ENCODE results near the gene TFAP2A. TPM values are rescaled to one million over a fixed set of nuclear protein-coding genes. Genes with fewer than 3 reads are reported as not detected.

The TFAP2A gene
- total RNA-seq, 1 experiment from 2014 or later, result 24.3 TPM

- H3K9me2 ChIP-seq (ENCODE audit: insufficient read depth), result no peaks in the 10 kb centered on the region
- H4K20me1 ChIP-seq (ENCODE audit: insufficient read depth), result no peaks in the 10 kb centered on the region
- no peak for TF ChIP-seq ZFX (IDR thresholded peaks at IDR 0.05)
- TF ChIP-seq POLR2AphosphoS5 (IDR thresholded peaks at IDR 0.05; ENCODE audit: low read depth, low read length), result no peak
- TF ChIP-seq ZBTB33 (IDR thresholded peaks at IDR 0.05; ENCODE audit: extremely low read depth, insufficient replicate concordance, low read length), result no peak
- TF ChIP-seq, protein P1, sequence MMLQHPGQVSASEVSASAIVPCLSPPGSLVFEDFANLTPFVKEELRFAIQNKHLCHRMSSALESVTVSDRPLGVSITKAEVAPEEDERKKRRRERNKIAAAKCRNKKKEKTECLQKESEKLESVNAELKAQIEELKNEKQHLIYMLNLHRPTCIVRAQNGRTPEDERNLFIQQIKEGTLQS (IDR thresholded peaks at IDR 0.05), result no peak
- TF ChIP-seq JUND (IDR thresholded peaks at IDR 0.05), result no peak
- TF ChIP-seq CBX3 (IDR thresholded peaks at IDR 0.05; ENCODE audit: low read depth), result no peak
- TF ChIP-seq EZH2phosphoT487 (IDR thresholded peaks at IDR 0.05; ENCODE audit: borderline replicate concordance), result no peak
- TF ChIP-seq CTCF (IDR thresholded peaks at IDR 0.05 in 2 of 3, conservative IDR thresholded peaks at IDR 0.05 in 1 of 3; ENCODE audit: borderline replicate concordance in 1 of 3, insufficient read depth in 1 of 3, low read depth in 2 of 3, low read length in 2 of 3), result no peak
- TF ChIP-seq SP1 (IDR thresholded peaks at IDR 0.05; ENCODE audit: low read depth), result no peak
- TF ChIP-seq RAD21 (IDR thresholded peaks at IDR 0.05; ENCODE audit: low read depth), result no peak
- no peak for TF ChIP-seq MAX (IDR thresholded peaks at IDR 0.05)
- no peak for TF ChIP-seq YY1 (IDR thresholded peaks at IDR 0.05; ENCODE audit: extremely low read depth, insufficient replicate concordance, low read depth, low read length)
- H3K4me2 ChIP-seq (ENCODE audit: low read length), result no peak overlapping the region
- no peaks in the 10 kb centered on the region for H3K9me3 ChIP-seq (ENCODE audit: control insufficient read depth in 1 of 2, insufficient read depth in 1 of 2, low read depth in 1 of 2, low read length in 2 of 2)
- no peaks in the 10 kb centered on the region for H3K27me3 ChIP-seq (ENCODE audit: insufficient read depth, low read length)
- RAD21 ChIA-PET (ENCODE audit: low non-redundant PET in 1 of 2, low total read pairs in 2 of 2, uncharacterized antibody in 2 of 2, unreplicated experiment in 2 of 2), result no interaction called here
- POLR2A ChIA-PET, result no interaction called here
- no peak overlapping the region for H3K4me3 ChIP-seq (replicated peaks in 1 of 2; ENCODE audit: low read depth in 1 of 2, low read length in 2 of 2)
- ATAC-seq, result no peak
- H3K9ac ChIP-seq (ENCODE audit: low read length), result no peak overlapping the region
- intact Hi-C loops (cut with micrococcal nuclease), result no loop called here
- BruUV-seq (replicated peaks), result no TSS peak
- no peak overlapping the region for H2AFZ ChIP-seq (ENCODE audit: low read depth, low read length, poor library complexity, severe bottlenecking)
- H3K4me1 ChIP-seq (ENCODE audit: control insufficient read depth in 1 of 2, insufficient read depth in 2 of 2, low read length in 2 of 2), result peaks cover 2 to 6% of the 10 kb centered on the region in 2 experiments; a peak in 2 of 4 replicates
- H3K79me2 ChIP-seq (ENCODE audit: insufficient read depth, low read length), result no peaks in the 10 kb centered on the region
- no peak overlapping the region for H3K27ac ChIP-seq (ENCODE audit: low read depth, low read length)
- CTCF ChIA-PET, result no interaction called here
- no peaks in the 10 kb centered on the region for H3K36me3 ChIP-seq (ENCODE audit: control insufficient read depth in 1 of 2, insufficient read depth in 2 of 2, low read length in 2 of 2)
- DNase-seq (ENCODE audit: low read depth, low spot score), result no peak
Measured at GRCh38 chr6:10375391-10375969, 39.4 kb downstream of the TFAP2A start.
